Stomach smooth muscle (tissue), 2 donors: Measurements from ENCODE around the gene GNAZ.

Experiments used
- H3K27ac ChIP-seq: one replicate; pipeline ENCODE4 v1.7.0; 2013; ENCODE audit warnings: mild to moderate bottlenecking, low read length, inconsistent platforms
- H3K27me3 ChIP-seq, 2 donors: one replicate each; pipeline ENCODE4 v1.7.0; 2013; ENCODE audit warnings: low read length in 2 of 2; ENCODE audit not compliant: insufficient read depth in 2 of 2, control insufficient read depth in 1 of 2
- H3K36me3 ChIP-seq, 2 donors: one replicate each; pipeline ENCODE4 v1.7.0; 2013; ENCODE audit warnings: low read length in 2 of 2; ENCODE audit not compliant: control insufficient read depth in 2 of 2, insufficient read depth in 2 of 2
- H3K4me1 ChIP-seq: one replicate; pipeline ENCODE4 v1.7.0; 2013; ENCODE audit warnings: low read length; ENCODE audit not compliant: control insufficient read depth, insufficient read depth
- H3K4me3 ChIP-seq, 2 donors: one replicate each; pipeline ENCODE4 v1.7.0; 2013; ENCODE audit warnings: low read length in 2 of 2
- H3K9ac ChIP-seq, 2 donors: one replicate each; pipeline ENCODE4 v1.7.0; 2013; ENCODE audit warnings: low read length in 2 of 2, mild to moderate bottlenecking in 1 of 2
- H3K9me3 ChIP-seq, 2 donors: one replicate each; pipeline ENCODE4 v1.7.0; 2013; ENCODE audit warnings: low read length in 2 of 2; ENCODE audit not compliant: control insufficient read depth in 2 of 2
- donor health status: healthy.
- donor health status: Pancreatic carcinoma.

Gene GNAZ

DNA sequence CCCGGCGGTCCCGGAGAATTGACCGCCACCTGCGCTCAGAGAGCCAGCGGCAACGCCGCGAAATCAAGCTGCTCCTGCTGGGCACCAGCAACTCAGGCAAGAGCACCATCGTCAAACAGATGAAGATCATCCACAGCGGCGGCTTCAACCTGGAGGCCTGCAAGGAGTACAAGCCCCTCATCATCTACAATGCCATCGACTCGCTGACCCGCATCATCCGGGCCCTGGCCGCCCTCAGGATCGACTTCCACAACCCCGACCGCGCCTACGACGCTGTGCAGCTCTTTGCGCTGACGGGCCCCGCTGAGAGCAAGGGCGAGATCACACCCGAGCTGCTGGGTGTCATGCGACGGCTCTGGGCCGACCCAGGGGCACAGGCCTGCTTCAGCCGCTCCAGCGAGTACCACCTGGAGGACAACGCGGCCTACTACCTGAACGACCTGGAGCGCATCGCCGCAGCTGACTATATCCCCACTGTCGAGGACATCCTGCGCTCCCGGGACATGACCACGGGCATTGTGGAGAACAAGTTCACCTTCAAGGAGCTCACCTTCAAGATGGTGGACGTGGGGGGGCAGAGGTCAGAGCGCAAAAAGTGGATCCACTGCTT lies 25.5 kb downstream of the GNAZ start:
- Histone ChIP-seq H3K27me3 (no peaks in the 10 kb centered on the region), H3K27ac (no peak overlapping the region), H3K4me1 (peaks cover 30% of the 10 kb centered on the region), H3K4me3 (no peak overlapping the region), H3K36me3 (no peaks in the 10 kb centered on the region), H3K9ac (no peak overlapping the region), H3K9me3 (no peaks in the 10 kb centered on the region)

DNA sequence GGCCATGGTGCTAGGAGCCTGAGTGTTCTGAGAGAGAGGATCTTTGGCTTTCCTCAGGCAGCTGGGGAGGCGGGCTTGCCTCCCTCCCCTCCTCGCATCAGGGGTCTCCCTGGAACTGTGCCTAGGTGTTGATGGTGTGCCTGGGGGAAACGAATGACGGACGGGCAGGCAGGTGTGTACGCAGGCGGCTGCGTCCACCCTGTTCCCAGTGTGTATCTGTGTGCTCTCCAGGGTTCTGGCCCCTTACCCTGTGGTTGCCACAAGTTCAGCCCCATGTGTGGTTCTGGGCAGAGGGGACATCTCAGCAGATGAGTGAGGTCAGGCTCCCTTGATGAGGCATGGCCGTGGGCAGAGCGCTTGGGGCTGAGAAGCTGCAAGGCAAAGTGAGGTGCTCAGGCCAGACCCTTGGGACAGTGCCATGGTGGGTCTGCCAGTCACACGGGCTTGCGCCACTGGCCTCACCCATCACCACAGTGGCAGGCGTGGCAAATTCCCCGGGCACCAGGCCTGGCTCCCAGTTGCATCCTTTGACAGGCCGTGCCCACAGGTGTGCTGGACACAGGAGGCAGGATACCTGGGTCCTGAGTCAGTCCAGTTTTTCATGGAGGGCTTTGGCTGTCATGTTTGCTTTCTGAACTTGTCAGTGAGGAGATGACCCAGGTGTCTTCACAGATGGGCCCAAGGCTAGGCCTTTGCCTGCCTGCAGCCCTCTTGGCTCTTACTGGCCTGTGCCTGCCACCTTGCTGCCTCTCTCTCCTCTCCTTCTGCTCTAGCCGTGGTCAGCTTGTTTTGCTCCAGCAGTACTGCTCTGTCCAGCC lies 27.3 kb downstream of the GNAZ start:
- no peak overlapping the region for H3K4me3 ChIP-seq
- peak overlapping the region; percentile 81 for H3K27ac ChIP-seq
- H3K9ac ChIP-seq: no peak overlapping the region
- peaks cover 30% of the 10 kb centered on the region for H3K4me1 ChIP-seq
- no peaks in the 10 kb centered on the region for H3K27me3 ChIP-seq
- H3K9me3 ChIP-seq: no peaks in the 10 kb centered on the region
- H3K36me3 ChIP-seq: no peaks in the 10 kb centered on the region

DNA sequence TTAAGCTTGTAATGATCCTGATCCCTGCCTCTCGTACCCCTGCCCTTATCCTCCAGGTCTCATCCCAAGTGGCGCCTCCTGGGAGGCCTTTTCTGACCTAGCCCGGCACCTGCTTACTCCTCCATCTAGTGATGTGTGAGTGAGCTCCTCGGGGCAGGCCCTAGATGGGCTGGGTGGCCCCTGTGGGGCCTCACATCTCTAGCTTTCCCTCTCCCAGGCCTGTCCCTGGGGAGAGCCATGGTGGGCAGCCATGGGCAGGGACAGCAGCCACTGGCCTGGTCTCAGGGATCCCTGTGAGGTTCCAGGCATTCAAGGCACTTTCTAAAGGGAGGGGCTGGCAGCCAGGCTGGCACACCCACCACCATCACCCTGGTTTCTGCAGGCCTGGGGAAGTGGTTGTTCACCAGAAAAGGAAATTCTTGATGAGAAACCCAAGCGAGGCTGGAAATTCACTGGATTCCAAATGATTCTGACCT lies 27.9 kb downstream of the GNAZ start:
- peak overlapping the region; percentile 81 for H3K27ac ChIP-seq
- H3K27me3 ChIP-seq: no peaks in the 10 kb centered on the region
- peaks cover 30% of the 10 kb centered on the region for H3K4me1 ChIP-seq
- H3K36me3 ChIP-seq: no peaks in the 10 kb centered on the region
- H3K9me3 ChIP-seq: no peaks in the 10 kb centered on the region
- peak overlapping the region in 1 of 2 donors; percentile 58 for H3K9ac ChIP-seq
- no peak overlapping the region for H3K4me3 ChIP-seq

DNA sequence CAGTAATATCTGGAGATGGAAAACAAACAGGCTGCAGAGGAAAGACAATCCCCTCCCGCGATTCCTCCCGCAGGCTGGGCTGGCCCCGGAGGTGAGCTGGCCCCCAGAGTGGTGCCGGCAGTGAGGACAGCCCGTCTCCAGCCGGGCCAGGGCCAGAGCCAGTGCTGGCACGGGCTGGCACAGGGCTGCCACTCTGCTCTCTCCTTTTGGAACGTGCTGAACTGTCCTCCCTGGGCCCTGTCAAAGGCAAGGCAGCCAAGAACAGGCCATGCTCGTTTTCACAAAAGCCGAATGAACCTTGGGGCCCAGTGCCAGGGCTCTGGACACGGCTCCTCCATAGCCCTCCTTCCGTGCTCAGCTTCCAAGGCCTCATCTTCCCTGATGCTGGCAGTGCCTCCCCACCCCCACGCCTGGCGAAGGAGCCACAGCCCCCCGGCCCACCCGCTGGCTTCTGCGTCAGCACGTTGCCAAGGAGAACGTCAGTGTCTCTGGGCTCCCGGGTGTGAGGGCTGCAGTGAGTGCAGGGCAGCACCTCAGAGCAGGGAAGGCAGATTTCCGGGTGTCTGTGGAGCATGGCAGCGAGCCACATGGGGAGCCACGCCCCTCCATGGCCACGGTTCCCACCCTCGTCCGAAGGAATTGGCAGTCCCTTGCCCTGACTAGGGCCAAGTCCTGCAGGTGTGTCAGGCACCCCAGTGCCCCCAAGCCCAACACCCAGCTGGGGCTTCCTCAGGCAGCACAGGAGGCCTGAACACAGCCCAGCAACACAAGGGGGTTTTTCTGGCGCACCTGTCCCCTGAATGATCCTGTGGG lies 28.6 kb downstream of the GNAZ start:
- Histone ChIP-seq H3K36me3 (no peaks in the 10 kb centered on the region), H3K27ac (peak overlapping the region; percentile 81), H3K4me1 (peaks cover 30% of the 10 kb centered on the region), H3K27me3 (no peaks in the 10 kb centered on the region), H3K9me3 (no peaks in the 10 kb centered on the region), H3K9ac (peak overlapping the region; percentile 26 to 58), H3K4me3 (peak overlapping the region; percentile 28 to 29)

DNA sequence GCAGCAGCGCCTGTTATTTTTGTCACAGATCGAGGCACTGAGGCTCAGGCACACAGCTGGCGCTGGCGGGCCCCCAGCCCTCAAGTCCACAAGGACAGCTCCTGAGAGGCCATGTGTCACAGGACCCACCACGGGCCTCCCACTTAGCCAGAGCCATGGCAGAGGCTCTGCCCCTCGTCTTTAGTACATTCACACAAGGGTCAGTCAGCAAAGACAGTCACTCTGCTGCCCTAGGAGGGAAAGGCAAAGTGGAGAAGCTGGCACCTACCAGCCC lies 29.1 kb downstream of the GNAZ start:
- H3K4me1 ChIP-seq: peaks cover 30% of the 10 kb centered on the region
- peak overlapping the region; percentile 26 to 36 for H3K9ac ChIP-seq
- H3K27ac ChIP-seq: peak overlapping the region; percentile 81
- no peak overlapping the region for H3K4me3 ChIP-seq
- no peaks in the 10 kb centered on the region for H3K27me3 ChIP-seq
- no peaks in the 10 kb centered on the region for H3K36me3 ChIP-seq
- no peaks in the 10 kb centered on the region for H3K9me3 ChIP-seq

DNA sequence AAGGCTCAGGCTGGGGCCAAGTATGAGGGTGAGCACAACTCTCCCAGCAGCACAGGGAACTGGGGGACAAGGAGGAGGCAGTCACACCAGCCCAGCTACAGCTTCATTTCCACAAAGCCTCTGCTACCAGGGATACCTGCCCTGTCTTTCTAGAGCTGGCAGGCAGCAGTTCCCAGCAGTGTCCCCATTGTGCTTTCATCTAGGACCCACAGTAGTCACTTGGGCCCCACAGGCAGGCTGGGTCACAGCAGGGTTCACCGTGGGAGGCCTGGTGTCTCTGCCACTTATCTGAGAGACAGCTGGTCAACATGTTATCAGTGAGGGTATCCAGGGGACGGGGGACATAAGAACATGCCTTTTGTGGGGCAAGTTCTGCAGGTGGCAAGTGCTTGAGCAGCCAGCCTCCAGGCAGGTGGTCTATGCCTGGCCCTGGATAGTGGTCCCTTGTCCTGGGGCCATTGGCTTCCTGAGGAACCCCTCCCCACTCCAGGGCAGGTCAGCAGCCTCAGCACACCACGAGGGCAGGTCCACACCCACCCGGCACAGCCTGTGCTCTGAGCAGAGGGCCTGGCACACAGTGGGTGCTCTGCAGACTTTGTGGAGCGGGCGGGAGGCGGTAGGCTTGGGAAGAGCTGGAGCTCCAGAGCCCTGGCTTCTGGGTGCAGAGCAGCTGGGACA lies 29.9 kb downstream of the GNAZ start:
- Histone ChIP-seq H3K9me3 (no peaks in the 10 kb centered on the region), H3K27ac (peak overlapping the region; percentile 81), H3K27me3 (no peaks in the 10 kb centered on the region), H3K9ac (peak overlapping the region in 1 of 2 donors; percentile 21), H3K4me3 (no peak overlapping the region), H3K36me3 (peaks cover 0 to 2% of the 10 kb centered on the region in 2 donors), H3K4me1 (peaks cover 30% of the 10 kb centered on the region)

DNA sequence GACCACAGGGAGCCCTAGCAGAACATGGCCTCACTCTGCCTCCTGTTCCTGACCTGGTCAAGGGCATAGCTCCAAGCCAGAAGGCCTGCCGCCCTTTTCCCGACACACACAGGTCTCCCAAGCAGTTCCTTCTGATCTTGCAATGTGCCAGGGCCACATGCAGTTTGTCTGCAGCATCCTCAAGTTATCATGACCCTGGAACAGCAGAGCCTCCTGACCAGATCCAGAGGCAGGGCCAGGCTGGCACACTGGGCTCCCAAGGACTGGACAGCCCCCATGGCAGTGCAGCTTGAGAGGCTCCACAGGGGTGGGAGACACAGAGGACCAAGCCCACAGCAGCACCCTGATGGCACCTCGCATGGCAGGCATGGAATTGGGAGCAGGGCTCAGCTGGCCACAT lies 31.2 kb downstream of the GNAZ start:
- Histone ChIP-seq H3K9me3 (no peaks in the 10 kb centered on the region), H3K9ac (no peak overlapping the region), H3K27me3 (no peaks in the 10 kb centered on the region), H3K4me1 (peaks cover 30% of the 10 kb centered on the region), H3K27ac (no peak overlapping the region), H3K4me3 (no peak overlapping the region), H3K36me3 (peaks cover 0 to 3% of the 10 kb centered on the region in 2 donors)

DNA sequence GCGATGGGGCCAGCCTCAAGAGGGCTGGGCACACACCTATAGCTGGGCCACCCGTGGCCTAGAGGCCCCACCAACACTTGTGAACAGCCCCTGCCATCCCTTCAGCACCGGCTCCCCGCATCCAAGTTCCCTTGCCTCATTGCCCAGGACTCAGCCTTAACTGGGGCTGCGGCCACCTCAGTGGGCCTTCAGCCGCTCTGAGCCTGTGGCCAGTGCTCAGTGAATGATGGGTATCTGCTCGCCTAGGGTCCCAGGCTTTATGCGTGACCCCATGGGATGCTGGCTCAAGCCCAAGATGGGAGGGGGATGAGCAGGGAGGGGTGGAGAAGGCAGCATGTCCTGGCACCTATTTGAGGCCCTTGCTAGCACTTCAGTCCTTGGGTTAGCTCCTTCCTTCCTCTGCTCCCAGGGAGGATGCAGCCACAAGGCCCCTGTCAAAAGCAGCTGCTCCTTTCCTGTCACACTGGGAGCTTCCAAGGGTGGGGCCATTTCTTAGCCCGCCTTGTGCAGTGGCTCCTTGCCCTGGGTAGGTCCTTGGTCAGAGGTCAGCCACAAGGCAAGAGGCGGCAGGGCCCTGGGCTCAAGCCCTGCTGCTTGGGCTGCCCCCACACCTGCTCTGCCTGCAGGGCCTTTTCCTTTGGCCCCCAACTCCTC lies 31.8 kb downstream of the GNAZ start:
- Histone ChIP-seq H3K36me3 (peaks cover 0 to 3% of the 10 kb centered on the region in 2 donors), H3K9ac (no peak overlapping the region), H3K9me3 (no peaks in the 10 kb centered on the region), H3K27me3 (no peaks in the 10 kb centered on the region), H3K4me1 (peaks cover 32% of the 10 kb centered on the region), H3K4me3 (no peak overlapping the region), H3K27ac (no peak overlapping the region)

DNA sequence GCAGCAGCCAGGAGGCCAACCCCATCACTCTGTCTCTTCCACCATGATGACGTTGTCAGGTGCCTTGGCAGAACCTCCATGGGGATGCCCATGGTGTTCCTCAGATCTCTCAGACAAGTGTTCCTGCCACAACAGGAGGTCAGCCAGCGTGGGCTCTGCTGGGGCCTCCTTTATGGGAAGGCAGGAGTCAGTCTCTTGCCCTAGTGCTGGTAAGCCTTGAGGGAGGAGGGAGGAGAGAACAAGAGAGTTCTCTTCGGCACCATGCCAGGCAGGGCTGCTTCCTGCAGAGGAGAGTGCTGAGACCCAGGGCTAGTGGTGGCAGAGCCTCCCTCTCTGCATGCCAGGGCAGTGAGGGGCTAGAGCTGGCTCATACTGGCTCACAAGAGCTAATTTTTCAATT lies 32.5 kb downstream of the GNAZ start:
- Histone ChIP-seq H3K27ac (no peak overlapping the region), H3K4me3 (no peak overlapping the region), H3K9me3 (no peaks in the 10 kb centered on the region), H3K36me3 (peaks cover 0 to 3% of the 10 kb centered on the region in 2 donors), H3K4me1 (peaks cover 30% of the 10 kb centered on the region), H3K27me3 (no peaks in the 10 kb centered on the region), H3K9ac (no peak overlapping the region)
